GM23338 (cell line): ENCODE data around the gene TRIM34.

Experiments used
- CREB1 ChIP-seq: fragments of 250-450 bp; sonication (Bioruptor Pico); IDR thresholded peaks from 2 replicates; pipeline ENCODE4 v1.5.0; 2020; ENCODE audit warnings: low read depth, mild to moderate bottlenecking, moderate library complexity
- CTCF ChIP-seq, 2 experiments: fragments of 200-600 bp in 1 of 2; sonication (generic) in 1 of 2; conservative IDR thresholded peaks; 2 replicates each; pipeline versions ENCODE4 v1.5.1 to v1.6.1; 2016 to 2017; ENCODE audit warnings: antibody characterized with exemption in 2 of 2, low read depth in 2 of 2, mild to moderate bottlenecking in 2 of 2, moderate library complexity in 1 of 2
- ETS1 ChIP-seq: IDR thresholded peaks from 2 replicates; pipeline ENCODE4 v1.6.1; 2016; ENCODE audit warnings: antibody characterized with exemption
- EZH2 ChIP-seq: fragments of 200-600 bp; sonication (generic); IDR thresholded peaks from one replicate; pipeline ENCODE4 v1.8.0; 2017; ENCODE audit warnings: antibody characterized with exemption, mild to moderate bottlenecking, low read depth; ENCODE audit not compliant: unreplicated experiment
- EZH2phosphoT487 ChIP-seq: fragments of 200-600 bp; sonication (generic); IDR thresholded peaks from one replicate; pipeline ENCODE4 v1.8.1; 2018; ENCODE audit warnings: antibody characterized with exemption; ENCODE audit not compliant: unreplicated experiment
- JUNB ChIP-seq: IDR thresholded peaks from one replicate; pipeline ENCODE4 v1.6.1; 2016; ENCODE audit warnings: antibody characterized with exemption; ENCODE audit not compliant: unreplicated experiment
- POLR2AphosphoS5 ChIP-seq: IDR thresholded peaks from 2 replicates; pipeline ENCODE4 v1.6.1; 2016; ENCODE audit warnings: antibody characterized with exemption, low read depth
- REST ChIP-seq: IDR thresholded peaks from one replicate; pipeline ENCODE4 v1.6.1; 2018; ENCODE audit warnings: antibody characterized with exemption; ENCODE audit not compliant: unreplicated experiment
- ZNF114 ChIP-seq: fragments of 250-450 bp; sonication (Bioruptor Pico); IDR thresholded peaks from 2 replicates; pipeline ENCODE4 v1.5.0; 2020; ENCODE audit warnings: mild to moderate bottlenecking, moderate library complexity
- ZNF331 ChIP-seq: fragments of 250-450 bp; sonication (Bioruptor Pico); IDR thresholded peaks from 2 replicates; pipeline ENCODE4 v1.5.0; 2020; ENCODE audit warnings: low read depth, mild to moderate bottlenecking, moderate library complexity

GRCh38 chr11:5639953-5640352 lies 15.2 kb downstream of the TRIM34 start:
- no peak for TF ChIP-seq CTCF (conservative IDR thresholded peaks at IDR 0.05; ENCODE audit: low read depth in 2 of 2)
- TF ChIP-seq POLR2AphosphoS5 = no peak
- TF ChIP-seq JUNB = no peak
- no peak for TF ChIP-seq CREB1
- no peak for TF ChIP-seq EZH2
- TF ChIP-seq ZNF331 (CRISPR knock-in tag) = no peak
- no peak for TF ChIP-seq REST
- TF ChIP-seq EZH2phosphoT487 = no peak
- no peak for TF ChIP-seq ZNF114 (CRISPR knock-in tag)
- TF ChIP-seq ETS1 = no peak
